ENCODE results near the gene PLCD1.

The PLCD1 gene

DNA sequence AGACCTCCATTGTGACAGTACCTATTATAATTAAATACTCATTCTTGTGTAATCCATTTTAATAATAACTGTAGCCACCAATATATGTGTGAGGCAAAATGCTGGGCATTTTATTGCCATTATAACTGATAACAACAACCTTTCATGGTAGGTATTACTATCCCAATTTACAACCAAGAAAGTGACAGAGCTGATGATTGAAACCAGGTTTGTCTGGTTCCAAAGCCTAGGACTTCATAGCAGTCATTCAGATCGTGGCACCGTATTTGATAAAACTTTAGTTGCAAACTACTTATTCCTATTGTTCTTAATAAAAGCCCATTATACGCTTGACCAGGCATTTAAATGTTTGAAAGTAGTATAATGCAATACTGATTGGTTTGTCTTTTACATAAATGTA lies 65.3 kb downstream of the PLCD1 start:
- DNase-seq (ENCODE audit: low read depth in 2 of 2), result no peak

DNA sequence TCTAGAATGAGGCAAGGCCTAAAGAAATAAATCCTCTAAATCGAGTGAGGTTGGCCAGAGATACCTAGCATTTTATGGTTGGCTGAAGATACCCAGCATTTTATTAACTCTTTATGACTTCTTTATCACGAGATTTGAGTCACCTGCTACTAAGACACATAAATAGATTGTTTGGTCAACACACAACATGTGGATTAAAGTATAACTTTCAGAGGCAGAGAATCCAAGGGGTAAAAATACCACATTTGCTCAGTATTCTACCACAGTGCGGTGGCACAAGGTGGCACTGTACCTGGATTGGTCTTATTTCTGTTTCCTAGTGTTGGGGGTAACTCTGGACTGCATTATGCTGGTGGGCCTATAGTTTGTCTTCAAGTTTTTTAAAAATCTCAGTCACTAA lies 65.8 kb downstream of the PLCD1 start:
- DNase-seq (ENCODE audit: low read depth in 2 of 2), result no peak

DNA sequence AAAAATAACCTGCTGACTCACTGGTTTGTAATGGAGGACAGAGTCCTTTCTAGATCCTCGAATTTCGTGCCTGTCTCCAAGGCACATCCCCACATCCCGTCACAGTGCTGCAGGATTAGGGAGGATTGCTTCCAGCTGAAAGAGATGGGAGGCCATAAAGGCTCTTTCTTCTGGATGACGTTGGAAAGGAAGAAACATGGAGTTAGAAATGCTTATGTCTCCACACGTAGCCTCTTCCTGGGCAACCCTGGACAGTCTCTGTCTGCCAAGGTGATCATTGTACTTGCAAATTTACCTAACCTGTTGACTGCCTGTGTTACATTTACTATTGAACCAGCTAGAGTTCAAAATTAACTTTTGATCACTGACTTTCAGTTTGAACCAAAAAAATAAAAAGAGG lies 66.4 kb downstream of the PLCD1 start:
- DNase-seq (ENCODE audit: low read depth in 2 of 2), result no peak

DNA sequence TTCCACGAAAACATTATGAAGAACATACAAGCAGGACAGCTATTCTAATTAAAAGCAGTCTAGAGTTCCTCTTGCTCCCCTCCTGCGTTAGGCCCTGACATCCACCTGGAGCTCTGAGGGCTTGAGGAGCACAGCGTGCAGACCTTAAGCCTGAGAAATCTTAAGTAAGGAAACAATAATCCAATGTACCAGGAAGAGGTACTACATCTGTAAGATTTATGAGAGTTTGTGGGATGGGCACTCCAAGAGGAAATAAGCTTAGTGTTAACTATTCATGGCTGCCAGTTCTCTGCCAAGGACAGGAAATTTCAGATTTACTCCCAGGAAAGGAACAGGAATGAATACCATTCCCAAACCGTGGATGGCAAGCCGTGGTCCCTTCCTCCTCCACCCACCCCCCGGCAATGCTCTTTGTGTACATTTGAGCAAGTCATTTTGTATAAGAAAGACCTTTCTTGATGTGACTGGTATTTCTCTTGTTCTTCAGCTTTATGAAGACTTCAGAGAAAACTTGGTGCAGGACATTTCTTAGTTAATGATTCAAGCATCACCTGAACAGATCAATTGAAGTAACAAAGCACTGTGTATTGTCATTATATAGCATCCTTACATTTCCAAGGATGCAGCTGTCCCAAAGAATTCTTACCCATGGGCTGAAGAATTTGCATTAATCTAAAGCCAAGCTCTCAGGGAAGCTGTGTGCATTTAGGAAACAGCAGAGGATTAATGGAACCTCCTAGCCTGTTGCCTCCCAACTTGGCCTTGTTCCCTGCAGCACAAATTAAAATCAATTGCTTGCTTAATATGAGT lies 67.6 kb downstream of the PLCD1 start:
- DNase-seq (ENCODE audit: low read depth in 2 of 2), result no peak

DNA sequence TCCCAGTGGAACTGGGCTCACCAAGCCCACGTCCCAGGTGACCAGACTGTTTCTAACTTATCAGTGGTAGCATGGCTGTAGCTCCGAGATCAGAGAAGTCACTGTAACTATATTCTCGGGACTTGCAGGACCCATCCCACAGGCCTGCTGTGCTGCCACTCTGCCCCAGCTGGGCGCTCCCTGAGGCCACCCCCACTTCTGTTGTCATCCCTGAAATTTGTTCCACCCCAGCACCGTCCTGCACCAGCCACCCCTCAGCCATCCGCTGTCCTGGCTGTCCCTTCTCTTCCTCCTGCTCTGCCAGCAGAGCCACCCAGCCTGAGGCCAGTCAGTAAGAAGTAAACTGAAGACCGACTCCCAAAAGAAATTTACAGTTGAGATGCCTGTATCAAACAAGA lies 71.9 kb downstream of the PLCD1 start:
- no peak for DNase-seq (ENCODE audit: low read depth in 2 of 2)

Data from stimulated activated CD8-positive, alpha-beta memory T cell treated with anti-CD3 and anti-CD28 coated beads, Interleukin-15, amount 100 ng/mL, for 4 hours (primary cell).